NCI-H82 (cell line): ENCODE results near the gene INPP4A.

ENCODE experiments used
- DNase-seq: peaks from one replicate; lab custom pipeline; 2025; lab: John Stamatoyannopoulos, UW

Gene INPP4A

DNA sequence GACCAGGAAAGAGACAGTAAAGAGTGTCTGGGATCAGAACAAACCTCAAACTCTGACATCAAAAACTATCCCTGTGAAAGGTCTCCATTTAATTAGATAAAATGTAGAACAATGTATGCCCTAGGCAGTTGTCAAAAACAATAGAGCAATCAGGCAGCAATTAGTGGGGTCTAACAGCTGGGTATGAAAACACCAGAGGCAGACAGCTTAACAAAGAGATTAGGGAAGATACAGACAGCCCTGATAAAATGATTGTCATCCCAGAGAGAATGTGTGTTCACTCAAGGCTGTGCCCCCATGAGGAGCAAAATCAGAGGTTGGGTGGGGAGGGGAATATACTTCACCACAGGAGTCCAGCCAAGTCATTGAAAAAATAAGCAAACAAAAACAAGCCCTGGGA is 50.0 kb downstream of the INPP4A start:
- no peak for DNase-seq

DNA sequence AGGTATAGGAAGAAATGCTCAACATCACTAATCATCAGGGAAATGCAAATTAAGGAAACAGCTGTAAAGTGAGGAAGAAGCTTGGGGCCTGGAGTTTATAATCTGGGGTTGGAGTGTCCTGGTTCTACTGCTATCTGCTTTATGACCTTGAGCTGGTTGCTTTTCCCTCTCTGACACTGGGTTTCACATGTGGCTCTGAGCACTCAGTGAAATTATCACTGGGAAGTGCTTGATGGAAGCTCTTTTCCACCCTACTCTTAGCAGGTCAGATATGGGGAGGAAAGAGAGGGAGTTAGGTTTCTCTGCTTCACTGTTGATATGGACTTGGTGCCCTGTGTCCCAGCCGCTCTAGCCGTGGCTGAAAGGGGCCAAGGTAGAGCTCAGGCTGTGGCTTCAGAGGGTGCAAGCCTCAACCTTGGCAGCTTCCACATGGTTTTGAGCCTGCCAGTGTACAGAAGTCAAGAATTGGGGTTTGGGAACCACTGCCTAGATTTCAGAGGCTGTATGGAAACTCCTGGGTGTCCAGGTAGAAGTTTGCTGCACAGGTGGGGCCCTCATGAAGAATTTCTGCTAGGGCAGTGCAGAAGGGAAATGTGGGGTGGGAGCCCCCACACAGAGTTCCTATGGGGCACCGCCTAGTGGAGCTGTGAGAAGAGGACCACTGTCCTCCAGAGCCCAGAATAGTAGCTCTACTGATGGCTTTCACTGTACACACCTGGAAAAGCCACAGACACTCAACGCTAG is 52.3 kb downstream of the INPP4A start:
- no peak for DNase-seq

DNA sequence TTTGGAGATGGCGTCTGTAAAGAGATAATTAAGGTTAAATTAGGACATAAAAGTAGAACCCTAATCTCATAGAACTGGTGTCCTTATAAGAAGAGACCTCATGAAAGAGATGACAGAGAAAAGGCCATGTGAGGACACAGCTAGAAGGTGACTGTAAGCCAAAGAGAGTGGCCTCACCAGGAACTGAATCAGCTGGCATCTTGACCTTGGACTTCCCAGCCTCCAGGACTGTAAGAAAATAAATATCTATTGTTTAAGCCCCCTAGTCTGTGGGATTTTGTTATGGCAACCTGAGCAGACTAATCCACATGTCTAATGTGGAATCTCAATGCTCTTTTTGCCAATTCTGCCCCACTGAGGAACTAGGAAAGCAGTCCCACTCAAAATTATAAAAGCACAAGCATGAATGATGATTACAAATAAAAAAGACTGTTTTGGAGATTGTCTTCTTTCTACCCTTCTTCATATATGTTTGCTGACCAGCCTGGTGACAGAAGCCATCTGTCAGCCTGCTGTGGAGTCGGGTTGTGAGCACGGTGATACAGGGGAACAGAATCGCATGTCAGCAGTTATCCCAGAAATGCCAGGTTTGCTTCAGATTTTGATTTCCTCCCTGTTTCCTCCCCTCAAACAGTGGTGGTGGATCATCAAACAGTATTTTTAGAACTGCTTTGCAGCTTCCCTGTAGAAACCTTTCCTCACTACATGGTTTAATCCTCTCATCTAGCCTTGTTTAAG is 54.2 kb downstream of the INPP4A start:
- DNase-seq = no peak

DNA sequence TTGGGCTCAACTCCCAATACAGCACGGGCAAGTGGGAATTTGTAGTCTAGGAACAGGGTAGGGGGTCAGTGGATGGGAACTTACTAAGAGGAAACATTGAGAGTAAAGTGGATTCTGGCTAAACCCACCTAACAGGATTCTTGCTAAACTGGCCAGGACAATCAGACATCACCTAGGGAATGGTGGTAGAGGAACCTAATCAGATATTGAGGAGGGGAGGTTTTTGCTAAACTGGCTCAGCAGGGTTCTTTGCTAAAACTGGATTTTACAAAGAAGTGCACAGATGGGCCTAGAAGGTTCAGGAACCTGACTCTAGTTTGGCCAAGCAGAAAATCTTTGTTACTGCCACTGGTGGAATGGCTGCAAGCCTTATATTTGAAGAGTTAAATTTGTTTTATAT is 55.9 kb downstream of the INPP4A start:
- DNase-seq = no peak

DNA sequence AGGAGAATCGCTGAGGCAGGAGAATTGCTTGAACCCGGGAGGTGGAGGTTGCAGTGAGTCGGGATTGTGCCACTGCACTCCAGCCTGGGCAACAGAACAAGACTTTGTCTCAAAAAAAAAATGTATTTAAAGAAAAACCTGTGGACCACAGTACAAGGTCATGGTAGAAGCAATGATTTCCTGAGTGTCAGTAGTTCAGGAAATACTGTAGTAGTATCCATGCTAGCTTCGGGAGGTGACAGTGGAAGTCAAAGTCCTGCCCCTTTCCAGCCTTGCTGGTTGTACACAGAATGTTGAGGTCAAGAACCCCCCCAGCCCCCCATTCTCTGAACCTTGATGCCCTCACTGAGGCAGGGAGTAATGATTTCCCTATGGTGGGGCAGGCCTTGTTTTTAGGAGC is 56.6 kb downstream of the INPP4A start:
- no peak for DNase-seq

DNA sequence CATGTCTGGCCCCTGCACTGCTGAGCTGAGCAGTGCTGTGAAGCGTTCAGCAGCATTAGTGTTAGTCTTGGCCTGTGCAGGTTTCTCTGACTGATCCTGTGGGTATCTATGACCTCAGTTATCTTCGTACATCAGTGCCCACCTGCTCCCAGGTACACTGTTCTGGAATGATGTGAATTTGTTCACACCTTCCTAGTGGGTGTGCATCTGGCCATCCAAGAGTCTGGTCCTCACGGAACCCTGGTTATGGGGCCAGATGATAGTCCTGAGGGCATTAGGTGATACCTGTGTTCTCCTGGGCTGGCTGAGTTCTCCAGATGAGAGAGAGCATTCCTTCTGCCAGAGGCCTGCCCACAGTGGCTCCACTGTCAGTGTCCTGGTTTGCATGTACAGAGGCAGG is 57.2 kb downstream of the INPP4A start:
- no peak for DNase-seq

DNA sequence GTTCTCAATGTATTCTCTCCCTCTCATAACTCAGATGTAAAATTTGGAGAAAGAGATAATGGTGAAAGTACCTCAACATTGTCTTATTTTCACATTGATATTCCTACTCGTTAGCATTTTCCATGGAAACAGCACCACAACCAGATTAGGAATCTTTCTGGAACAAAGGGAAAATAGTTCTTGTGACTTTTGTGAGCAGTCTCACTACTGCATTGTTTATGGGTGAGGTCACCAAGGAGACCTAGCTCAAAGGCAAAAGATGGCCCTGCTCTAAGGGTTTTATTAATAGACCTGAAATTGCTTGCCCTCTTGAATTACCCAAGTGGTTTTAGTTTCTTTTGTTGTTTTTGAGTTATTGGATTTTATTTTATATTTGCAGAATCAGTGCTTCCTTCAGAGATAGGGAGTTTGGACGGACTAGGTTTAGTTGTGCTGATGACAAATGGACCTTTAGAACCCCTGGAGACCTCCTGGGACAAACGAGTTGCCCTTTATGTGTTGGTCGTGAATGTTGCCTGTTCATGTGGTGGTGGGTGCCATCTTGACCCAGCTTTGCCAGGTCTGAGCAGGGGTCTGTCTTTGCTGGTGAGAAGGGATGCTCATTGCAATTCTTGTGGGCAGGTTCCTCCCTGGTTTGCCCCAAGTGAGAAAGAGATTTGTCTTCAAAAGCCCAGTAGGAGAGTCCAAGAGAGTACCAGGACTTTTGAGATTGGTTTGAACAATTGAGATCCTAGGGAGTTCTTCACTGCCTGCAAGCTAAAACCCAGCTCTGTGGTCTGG is 58.1 kb downstream of the INPP4A start:
- DNase-seq = no peak

DNA sequence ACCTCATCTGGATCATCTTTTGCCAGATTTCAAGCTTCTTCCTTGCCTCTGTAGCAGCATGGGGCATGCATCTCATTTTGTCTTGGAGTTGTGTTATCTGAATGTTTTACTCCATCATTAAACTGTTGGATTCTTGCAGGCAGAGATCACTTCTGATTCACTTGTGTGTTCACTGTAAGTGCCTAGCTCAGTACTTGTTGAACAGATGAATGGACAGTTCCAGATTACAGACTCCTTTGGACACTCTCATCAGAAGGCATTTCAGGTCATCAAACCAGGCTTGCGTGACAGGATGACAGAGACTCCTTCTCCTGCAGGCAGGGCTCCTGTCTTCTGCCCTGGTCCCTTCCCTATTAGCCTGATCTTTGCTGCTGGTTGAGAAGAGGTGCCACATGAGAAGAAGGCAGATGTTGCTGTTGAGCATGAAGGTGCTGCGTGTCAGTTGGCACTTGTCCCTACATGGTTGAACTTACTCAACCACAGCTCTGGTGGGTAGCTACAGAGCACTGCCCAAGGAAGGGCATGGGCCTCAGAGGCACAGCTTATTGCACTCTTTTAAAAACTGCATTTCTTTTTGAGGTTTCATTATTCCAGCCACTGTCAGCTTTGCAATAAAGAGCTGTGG is 58.9 kb downstream of the INPP4A start:
- no peak for DNase-seq

DNA sequence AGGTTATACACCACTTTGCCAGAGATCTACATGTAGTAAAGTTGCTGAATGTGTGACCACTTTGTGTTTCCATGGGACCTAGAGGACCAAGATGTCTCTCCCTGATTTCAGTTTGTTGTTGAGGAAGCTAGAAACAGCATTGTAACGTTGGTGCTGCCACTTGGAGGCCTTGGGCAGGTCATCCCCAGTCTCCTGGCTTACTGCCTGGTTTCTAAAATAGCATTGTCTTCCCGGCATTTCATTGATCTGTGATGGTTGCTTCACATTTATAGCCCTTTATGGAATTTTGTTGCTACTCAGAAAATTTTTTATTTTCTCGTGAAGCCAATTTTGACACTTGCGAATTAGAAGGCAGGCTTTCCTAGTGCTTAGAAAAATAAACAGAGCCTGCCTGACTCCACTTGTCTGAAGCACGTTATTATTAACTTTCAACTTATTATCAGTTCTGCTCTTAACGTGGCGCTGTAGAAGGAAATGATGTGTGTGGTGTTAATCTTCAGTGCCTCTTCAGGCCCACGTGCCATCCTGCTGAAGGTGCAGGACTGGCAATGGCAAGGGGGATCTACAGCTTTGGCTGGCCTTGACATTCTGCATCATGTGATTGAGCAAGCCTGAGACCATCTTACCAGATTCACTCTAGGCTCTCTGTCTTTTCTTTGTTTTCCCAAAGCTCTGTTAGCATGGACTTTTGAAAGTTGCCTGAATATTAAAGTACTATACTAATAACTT is 59.9 kb downstream of the INPP4A start:
- DNase-seq = no peak

DNA sequence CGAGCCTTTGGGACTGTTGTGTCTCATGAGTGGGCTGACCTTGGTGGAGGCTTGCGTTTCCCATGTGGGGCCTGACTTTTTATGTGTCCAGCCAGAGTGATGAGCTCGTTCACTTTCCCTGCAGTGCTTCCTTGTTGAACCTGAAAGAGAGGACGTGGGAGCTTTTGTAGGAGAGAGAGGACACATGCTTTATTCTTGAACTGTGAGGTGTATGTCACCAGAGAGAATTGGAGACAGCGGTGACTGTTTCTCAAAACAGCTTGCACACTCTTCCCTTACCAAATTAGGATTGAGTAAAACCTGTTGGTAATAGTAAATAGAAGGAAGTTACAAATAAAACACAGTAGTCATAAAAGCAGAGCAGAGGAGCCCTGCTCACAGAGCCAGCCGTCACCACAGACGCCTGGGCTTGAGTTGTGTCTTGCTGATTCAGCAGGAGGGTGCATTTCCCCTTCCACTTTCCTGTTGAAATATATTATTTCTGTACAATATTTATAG is 60.7 kb downstream of the INPP4A start:
- DNase-seq = no peak

DNA sequence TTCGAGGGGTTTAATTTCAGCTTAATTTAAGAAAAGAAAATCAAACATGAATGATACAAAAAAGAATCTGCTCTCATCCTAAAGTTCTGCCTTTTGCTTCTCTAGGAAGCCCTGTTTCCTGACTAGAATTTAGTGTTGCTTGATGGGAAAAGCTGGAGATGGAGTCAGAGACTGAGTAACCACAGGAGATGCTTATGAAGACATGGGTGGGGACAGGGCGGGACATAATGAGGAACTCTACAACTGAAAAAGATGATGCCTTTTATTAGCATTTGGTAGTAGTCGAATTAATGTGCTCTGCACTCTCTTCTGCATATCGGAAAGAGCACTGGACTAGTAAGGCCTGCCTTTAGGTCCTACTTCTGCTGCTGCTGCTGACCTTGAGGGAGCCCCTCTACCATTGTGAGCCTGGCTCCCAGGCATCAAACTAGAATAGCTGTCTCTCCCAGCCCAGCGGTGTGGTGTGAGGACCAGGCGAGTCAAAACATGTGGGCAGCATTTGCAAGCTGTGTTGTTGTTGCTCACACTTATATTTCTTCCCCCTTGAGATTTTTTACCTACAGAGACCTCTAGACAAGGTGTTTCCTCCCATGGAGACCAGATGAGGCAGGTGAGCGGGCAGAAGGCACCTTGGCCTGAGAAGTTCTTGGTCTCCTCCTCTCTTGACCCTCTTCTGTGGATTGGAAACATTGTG is 61.5 kb downstream of the INPP4A start:
- no peak for DNase-seq

DNA sequence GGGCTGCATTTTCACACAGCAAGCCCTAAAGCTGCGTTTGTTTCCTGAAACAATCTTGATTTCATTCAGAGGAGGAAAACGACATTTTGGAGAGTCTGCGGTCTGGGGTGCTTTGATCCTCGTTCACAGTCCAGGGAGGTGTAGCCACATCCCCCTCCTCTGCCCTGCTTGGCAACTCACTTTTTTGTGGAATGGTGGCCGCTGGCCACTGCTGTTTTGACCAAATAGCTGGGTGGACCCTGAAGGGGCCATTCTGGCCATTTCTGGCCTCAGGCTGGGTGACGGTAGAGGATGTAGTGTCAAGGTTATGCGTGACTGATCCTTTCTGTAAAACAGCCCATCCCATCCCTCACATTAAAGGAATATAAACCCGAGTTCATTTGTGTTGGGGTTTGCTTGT is 62.2 kb downstream of the INPP4A start:
- no peak for DNase-seq

DNA sequence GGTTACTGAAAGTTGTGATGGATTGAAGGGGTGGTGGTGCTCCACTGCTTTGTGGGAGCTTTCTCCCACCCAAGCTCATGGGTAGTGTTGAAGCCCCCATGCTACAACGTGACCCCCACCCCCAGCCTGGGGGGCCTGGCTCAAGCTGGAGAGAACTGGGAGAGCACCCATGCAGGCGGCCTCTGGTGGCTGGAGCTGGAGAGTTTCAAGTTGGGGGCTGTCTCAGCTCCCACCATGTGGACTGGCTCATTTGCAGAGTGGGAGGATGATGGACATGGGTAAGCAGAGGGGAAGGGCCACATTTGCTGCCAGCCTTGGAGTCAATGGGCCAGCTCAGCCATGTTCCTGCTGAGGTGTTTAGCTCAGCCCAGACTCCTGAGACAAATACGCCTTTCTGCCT is 62.8 kb downstream of the INPP4A start:
- no peak for DNase-seq

DNA sequence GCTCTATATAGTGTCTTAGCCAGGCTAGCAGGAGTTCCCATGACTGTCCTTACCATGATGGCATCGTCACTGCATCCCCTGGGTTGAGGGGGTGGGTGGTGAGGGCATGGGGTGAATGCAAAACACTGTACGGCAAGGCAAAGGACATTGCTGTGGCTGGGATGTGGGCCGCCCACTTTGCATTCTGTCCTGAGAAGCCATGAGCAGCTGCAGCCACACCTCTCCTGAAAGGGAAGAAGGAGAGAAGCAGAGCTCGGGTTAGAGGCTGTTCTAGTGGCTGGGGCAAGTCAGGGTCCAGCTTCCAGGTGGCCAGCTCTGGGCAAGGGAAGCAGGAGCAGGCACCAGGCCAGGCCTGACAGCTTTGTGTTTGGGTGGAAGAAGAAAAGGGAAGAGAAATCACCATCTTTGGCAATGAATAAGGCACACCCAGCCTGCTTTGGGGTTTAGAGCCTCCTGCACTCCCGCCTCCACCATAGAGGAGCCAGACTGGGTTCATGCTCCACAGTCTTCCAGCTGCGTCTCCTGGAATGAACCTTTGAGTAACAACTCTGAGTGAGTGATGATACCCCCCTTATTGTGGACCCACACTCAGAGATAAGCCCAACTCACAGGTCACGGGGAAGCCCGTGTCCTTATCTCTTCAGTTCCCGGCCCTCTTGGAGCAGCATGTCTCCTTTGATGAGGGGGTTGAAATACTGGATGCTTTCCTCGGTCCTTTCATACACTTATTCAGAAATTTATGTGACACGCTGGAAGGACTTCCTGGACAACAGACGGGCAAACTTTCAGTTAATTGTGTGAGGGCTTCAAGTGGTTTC is 63.4 kb downstream of the INPP4A start:
- no peak for DNase-seq

DNA sequence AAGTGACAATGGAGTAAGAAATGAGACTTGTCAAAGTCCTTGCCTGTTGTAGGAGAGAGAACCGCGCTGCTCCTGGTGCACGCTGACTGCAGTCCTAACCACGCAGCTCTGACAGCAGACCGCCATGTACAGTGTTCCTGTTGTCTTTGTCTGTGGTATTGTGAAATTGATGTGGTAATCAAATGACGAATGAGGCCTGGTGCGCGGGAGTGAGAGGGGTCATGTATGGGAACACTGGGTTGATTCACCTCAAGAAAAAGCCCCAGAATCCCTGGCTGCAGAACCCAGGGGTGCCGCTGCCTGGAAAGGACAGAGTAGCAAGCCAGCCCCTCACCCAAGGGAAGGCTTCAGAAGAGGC is 64.0 kb downstream of the INPP4A start:
- DNase-seq = no peak

DNA sequence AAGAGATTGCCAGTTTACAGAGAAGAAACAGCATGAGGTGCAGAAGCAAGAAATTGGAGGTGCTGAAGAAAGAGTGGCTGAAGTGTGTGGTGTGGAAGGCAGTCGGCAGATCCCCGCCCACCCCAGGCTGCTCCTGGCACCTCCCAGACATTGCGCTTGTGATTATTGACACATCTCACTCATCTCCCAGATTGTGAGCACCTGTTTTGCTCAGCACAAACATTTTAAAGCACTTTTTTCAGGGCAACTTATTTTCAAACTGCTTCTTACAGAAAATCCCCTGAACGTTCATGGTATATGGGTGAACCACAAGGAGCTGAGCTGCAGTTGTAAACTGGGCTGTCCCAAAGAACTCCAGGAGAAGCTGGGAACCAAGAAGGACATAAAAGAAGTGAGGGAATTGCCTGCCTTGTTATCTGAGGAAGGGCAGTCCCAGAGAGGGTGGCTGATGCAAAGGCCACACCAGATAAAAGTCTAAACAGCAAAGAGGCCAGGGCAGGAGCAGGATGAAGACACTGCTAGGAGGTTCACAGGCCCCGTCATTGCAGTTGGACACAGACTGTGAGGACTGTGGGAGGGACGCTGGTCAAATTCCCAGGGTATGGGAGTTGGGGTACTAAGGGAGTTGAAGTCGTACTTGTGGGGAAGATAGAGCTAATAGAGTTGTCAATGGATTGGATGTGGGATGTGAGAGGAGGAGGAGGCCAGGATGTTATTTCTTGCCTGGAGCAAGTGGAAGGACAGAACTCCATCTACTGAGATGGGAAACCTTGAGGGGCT is 65.1 kb downstream of the INPP4A start:
- no peak for DNase-seq

DNA sequence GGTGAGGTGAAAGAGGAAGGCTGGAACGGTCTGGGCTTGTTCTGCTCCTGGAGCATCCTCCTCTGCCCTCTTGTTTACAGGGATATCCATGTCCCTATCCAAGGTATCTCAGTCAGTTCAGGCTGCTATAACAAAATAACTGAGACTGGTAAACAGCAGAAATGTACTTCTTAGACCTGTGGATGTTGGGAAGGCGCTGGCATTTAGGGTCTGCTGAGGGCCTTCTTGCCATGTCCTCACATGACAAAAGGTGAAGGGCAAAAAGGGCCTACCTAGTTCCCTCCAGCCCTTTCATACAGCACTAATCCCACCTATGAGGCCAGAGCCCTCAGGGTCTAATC is 65.6 kb downstream of the INPP4A start:
- no peak for DNase-seq

DNA sequence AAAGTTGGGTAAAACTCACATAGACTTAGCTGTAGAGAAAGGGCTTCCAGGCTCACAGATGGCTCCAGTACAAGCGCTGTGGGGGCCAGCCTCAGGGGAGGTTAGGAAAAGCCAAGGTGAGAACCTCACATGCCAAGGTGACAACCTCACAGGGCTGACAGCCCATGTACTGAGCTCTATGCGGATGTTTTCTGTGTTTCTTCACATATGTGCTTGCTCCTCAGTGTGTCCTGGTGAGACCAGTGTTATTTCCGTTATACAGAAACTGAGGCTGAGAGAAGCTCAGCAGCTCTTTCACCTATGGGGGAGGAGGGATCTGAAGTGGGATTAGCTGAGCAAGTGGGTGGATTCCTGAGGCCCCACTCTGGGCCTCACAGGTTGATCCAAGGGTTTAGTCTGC is 67.3 kb downstream of the INPP4A start:
- DNase-seq = no peak

DNA sequence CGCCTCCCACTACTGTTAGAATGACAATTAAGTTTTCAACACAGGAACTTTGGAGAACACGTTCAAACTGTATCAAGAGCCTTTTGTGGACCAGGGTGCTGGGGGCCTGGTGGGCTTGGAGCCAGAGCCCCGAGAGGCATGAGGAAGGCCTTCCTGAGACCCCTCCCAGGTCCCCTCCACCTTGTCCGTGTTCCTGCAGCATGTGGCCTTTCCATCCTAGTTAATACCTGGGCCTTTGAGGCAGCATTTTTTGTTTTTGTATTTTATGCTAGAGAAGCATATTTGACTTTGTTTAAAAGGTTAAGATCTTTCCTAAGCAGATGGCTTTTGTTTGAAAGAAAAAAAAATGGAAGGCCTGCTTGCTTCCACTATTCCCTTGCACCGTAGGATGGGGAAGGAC is 68.0 kb downstream of the INPP4A start:
- DNase-seq = no peak
